Glutamatergic neuron (in vitro differentiated cells): ENCODE data around the gene ZNF831. TPM values are rescaled to one million over a fixed set of nuclear protein-coding genes. Genes with fewer than 3 reads are reported as not detected.

Experiments used
- DNase-seq: peaks from one replicate; pipeline ENCODE4 v3.0.0; 2022
- H3K27ac Mint-ChIP-seq: one replicate; pipeline ENCODE4 v1.8.0; 2020; ENCODE audit warnings: mild to moderate bottlenecking, mixed read lengths, inconsistent platforms; ENCODE audit not compliant: unreplicated experiment
- H3K27me3 Mint-ChIP-seq: one replicate; pipeline ENCODE4 v1.8.0; 2020; ENCODE audit warnings: mild to moderate bottlenecking, moderate library complexity, mixed read lengths, inconsistent platforms; ENCODE audit not compliant: unreplicated experiment
- H3K36me3 Mint-ChIP-seq: one replicate; pipeline ENCODE4 v1.8.0; 2020; ENCODE audit warnings: mild to moderate bottlenecking, mixed read lengths, inconsistent platforms; ENCODE audit not compliant: unreplicated experiment
- H3K4me1 Mint-ChIP-seq: one replicate; pipeline ENCODE4 v1.8.0; 2020; ENCODE audit warnings: mild to moderate bottlenecking, low read depth, mixed read lengths, inconsistent platforms; ENCODE audit not compliant: unreplicated experiment
- H3K4me3 Mint-ChIP-seq: one replicate; pipeline ENCODE4 v1.8.0; 2020; ENCODE audit warnings: mild to moderate bottlenecking, mixed read lengths, inconsistent platforms; ENCODE audit not compliant: unreplicated experiment
- H3K9me3 Mint-ChIP-seq: one replicate; pipeline ENCODE4 v1.8.0; 2020; ENCODE audit warnings: mild to moderate bottlenecking, moderate library complexity, mixed read lengths, inconsistent platforms; ENCODE audit not compliant: unreplicated experiment
- CTCF ChIP-seq: fragments of 200-600 bp; sonication (generic); IDR thresholded peaks from one replicate; pipeline ENCODE4 v1.5.0; 2021; ENCODE audit not compliant: partially characterized antibody, unreplicated experiment
- total RNA-seq: library from RNA; stranded (reverse); fragmentation: NEBNext Ultra II Directional; extraction: Animal tissue kit (Norgen Biotek cat#: 25700); gene quantifications from one replicate; pipeline ENCODE4 v1.2.1, GENCODE V29; 2021; ENCODE audit not compliant: unreplicated experiment

ZNF831 gene
- total RNA-seq, 1 donor from 2014 or later: not detected

GRCh38 chr20:59148701-59149493 lies 14.7 kb upstream of the ZNF831 start:
- Mint-ChIP-seq H3K9me3 (peaks cover 2% of the 10 kb centered on the region), H3K27ac (no peak overlapping the region), H3K36me3 (peaks cover 13% of the 10 kb centered on the region), H3K27me3 (peaks cover 8% of the 10 kb centered on the region), H3K4me1 (peaks cover 7% of the 10 kb centered on the region), H3K4me3 (no peak overlapping the region)
- TF ChIP-seq CTCF: no peak
- DNase-seq: no peak

- no peak for TF ChIP-seq CTCF
- Mint-ChIP-seq H3K27ac (no peak overlapping the region), H3K4me3 (no peak overlapping the region), H3K9me3 (peaks cover 2% of the 10 kb centered on the region), H3K27me3 (peaks cover 3% of the 10 kb centered on the region), H3K36me3 (peaks cover 9% of the 10 kb centered on the region), H3K4me1 (peaks cover 7% of the 10 kb centered on the region)
- no peak for DNase-seq
Measured at GRCh38 chr20:59149678-59150504, 13.7 kb upstream of the ZNF831 start.

GRCh38 chr20:59150821-59151251 lies 12.8 kb upstream of the ZNF831 start:
- Mint-ChIP-seq H3K36me3 (no peaks in the 10 kb centered on the region), H3K27ac (no peak overlapping the region), H3K9me3 (no peaks in the 10 kb centered on the region), H3K27me3 (peaks cover 3% of the 10 kb centered on the region), H3K4me1 (peaks cover 7% of the 10 kb centered on the region), H3K4me3 (no peak overlapping the region)
- DNase-seq: no peak
- TF ChIP-seq CTCF: no peak

GRCh38 chr20:59151391-59151790 lies 12.2 kb upstream of the ZNF831 start:
- TF ChIP-seq CTCF: no peak
- DNase-seq: no peak
- no peak overlapping the region for H3K27ac Mint-ChIP-seq
- H3K9me3 Mint-ChIP-seq: no peaks in the 10 kb centered on the region
- H3K4me3 Mint-ChIP-seq: no peak overlapping the region
- no peaks in the 10 kb centered on the region for H3K36me3 Mint-ChIP-seq
- H3K4me1 Mint-ChIP-seq: peaks cover 7% of the 10 kb centered on the region
- H3K27me3 Mint-ChIP-seq: peaks cover 3% of the 10 kb centered on the region
